ENCODE results near the gene TGIF2.

- TF ChIP-seq CTCF (IDR thresholded peaks at IDR 0.05; ENCODE audit: low read length) (no peak), EZH2 (IDR thresholded peaks at IDR 0.05; ENCODE audit: borderline replicate concordance, low read length) (no peak)
Observed at GRCh38 chr20:36613974-36614373, 40.6 kb downstream of the TGIF2 start.
